RWPE2 (cell line): ENCODE measurements around the gene PPP1R16B.

Experiments
- ATAC-seq: fragments of 200-7000 bp; cut with Tn5 transposase; 3 replicates; pipeline ENCODE4 v1.9.1; 2021; ENCODE audit warnings: low read depth
- DNase-seq: peaks from one replicate; pipeline ENCODE4 v3.0.0-alpha.2; 2020; ENCODE audit warnings: low spot score
- H3K27ac ChIP-seq: fragments of 450-650 bp; 2 replicates; pipeline ENCODE4 v1.5.1; 2017; ENCODE audit warnings: mild to moderate bottlenecking; ENCODE audit not compliant: poor library complexity, severe bottlenecking
- H3K27me3 ChIP-seq: fragments of 250-450 bp; sonication (Bioruptor Pico); 2 replicates; pipeline ENCODE4 v1.5.1; 2021; ENCODE audit warnings: mild to moderate bottlenecking, moderate library complexity; ENCODE audit not compliant: insufficient read depth, poor library complexity, severe bottlenecking
- H3K36me3 ChIP-seq: fragments of 250-450 bp; sonication (Bioruptor Pico); 2 replicates; pipeline ENCODE4 v1.5.1; 2020; ENCODE audit warnings: low read depth, mild to moderate bottlenecking, moderate library complexity
- H3K4me1 ChIP-seq: fragments of 250-450 bp; sonication (Bioruptor Pico); 2 replicates; pipeline ENCODE4 v1.5.1; 2021; ENCODE audit warnings: mild to moderate bottlenecking, moderate library complexity; ENCODE audit not compliant: insufficient read depth, poor library complexity, severe bottlenecking
- H3K4me3 ChIP-seq: fragments of 250-450 bp; sonication (Bioruptor Pico); 2 replicates; pipeline ENCODE4 v1.5.1; 2021; ENCODE audit warnings: mild to moderate bottlenecking, moderate library complexity; ENCODE audit not compliant: severe bottlenecking
- H3K9me3 ChIP-seq: fragments of 250-450 bp; sonication (Bioruptor Pico); 2 replicates; pipeline ENCODE4 v1.5.1; 2021; ENCODE audit warnings: mild to moderate bottlenecking, moderate library complexity; ENCODE audit not compliant: severe bottlenecking
- CTCF ChIP-seq: fragments of 450-650 bp; IDR thresholded peaks from one replicate; pipeline ENCODE4 v1.5.1; 2017; ENCODE audit warnings: mild to moderate bottlenecking, moderate library complexity; ENCODE audit not compliant: poor library complexity, severe bottlenecking

Gene PPP1R16B

DNA sequence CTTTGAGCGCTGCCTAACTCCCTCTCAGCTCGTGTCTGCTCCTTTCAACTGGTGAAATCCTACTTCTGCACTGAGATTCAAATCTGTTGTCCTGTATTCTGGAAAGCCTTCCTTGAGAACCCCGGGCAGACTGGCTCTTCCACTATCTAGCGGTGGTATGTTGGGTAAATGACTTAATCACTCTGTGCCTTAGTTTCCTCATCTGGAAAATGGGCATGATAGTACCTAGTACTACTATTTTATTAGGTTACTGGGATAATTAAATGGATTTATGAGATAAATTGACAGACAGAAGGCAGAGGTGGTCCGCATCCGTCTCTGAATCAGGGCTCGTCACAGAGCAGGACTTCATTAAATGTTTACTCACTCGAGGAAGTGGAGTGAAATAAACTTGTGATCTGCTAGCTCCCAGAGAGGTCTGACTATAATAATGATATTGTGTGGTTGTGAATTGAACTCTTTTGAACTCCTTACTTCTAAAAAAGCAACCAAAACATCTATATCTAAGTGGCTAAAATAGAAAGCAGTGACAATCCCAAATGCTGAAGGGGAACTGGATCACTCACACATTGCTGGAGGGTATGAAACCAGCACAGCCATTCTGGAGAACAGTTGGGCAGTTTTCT, 26.6 kb downstream of the PPP1R16B start:
- DNase-seq, result no peak
- no peaks in the 10 kb centered on the region for H3K36me3 ChIP-seq
- peaks cover 5% of the 10 kb centered on the region for H3K4me1 ChIP-seq
- peaks cover 4% of the 10 kb centered on the region for H3K27me3 ChIP-seq
- H3K9me3 ChIP-seq, result no peaks in the 10 kb centered on the region
- ATAC-seq, result no peak
- H3K4me3 ChIP-seq, result no peak overlapping the region
- H3K27ac ChIP-seq, result no peak overlapping the region
- TF ChIP-seq CTCF, result no peak

GRCh38 chr20:38833154-38833856, 27.8 kb downstream of the PPP1R16B start:
- H3K36me3 ChIP-seq, result no peaks in the 10 kb centered on the region
- H3K4me1 ChIP-seq, result no peaks in the 10 kb centered on the region
- no peak overlapping the region for H3K4me3 ChIP-seq
- H3K9me3 ChIP-seq, result no peaks in the 10 kb centered on the region
- peaks cover 4% of the 10 kb centered on the region for H3K27me3 ChIP-seq
- no peak for ATAC-seq
- no peak overlapping the region for H3K27ac ChIP-seq
- DNase-seq, result no peak
- TF ChIP-seq CTCF, result no peak

DNA sequence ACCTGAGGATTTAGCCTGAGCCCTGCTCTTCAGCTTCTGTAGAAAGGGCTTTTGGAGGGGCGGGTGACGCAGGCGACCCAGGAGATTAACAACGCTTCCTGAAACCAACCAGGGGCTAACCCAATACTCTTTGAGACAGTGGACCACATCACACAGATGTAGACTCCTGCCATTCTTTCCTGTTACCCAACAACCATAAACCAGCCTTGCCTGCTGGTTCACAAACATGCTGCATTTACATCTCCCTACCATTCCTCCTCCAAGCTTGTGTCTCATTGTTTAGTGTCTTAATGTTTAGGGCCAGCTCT, 28.3 kb downstream of the PPP1R16B start:
- H3K27me3 ChIP-seq, result peaks cover 4% of the 10 kb centered on the region
- TF ChIP-seq CTCF, result no peak
- H3K4me1 ChIP-seq, result no peaks in the 10 kb centered on the region
- no peak overlapping the region for H3K27ac ChIP-seq
- no peaks in the 10 kb centered on the region for H3K36me3 ChIP-seq
- H3K9me3 ChIP-seq, result no peaks in the 10 kb centered on the region
- ATAC-seq (no peak), DNase-seq (no peak)
- H3K4me3 ChIP-seq, result no peak overlapping the region

DNA sequence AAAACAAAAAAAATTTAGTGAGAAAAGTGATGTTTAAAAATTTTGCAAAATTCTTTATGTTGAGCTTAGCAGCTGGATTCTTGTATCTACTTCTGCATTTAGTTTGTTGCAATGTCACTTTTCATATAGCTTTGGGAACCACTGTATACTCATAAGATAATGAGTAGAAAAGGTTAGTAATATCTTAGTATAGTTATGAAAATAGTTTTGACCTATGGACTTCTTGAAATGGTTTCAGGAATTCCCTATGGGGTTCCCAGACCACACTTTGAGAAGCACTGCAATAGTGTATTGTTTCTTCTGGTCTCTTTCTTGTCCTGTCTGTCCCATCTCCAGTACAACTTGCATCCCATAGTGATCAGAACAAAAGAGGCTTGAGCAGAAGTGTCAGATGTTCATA, 29.4 kb downstream of the PPP1R16B start:
- ATAC-seq (no peak), DNase-seq (no peak)
- TF ChIP-seq CTCF, result no peak
- H3K4me1 ChIP-seq, result no peaks in the 10 kb centered on the region
- H3K36me3 ChIP-seq, result no peaks in the 10 kb centered on the region
- H3K9me3 ChIP-seq, result no peaks in the 10 kb centered on the region
- no peak overlapping the region for H3K27ac ChIP-seq
- no peak overlapping the region for H3K4me3 ChIP-seq
- H3K27me3 ChIP-seq, result peaks cover 4% of the 10 kb centered on the region

- Histone ChIP-seq H3K36me3 (no peaks in the 10 kb centered on the region), H3K4me1 (no peaks in the 10 kb centered on the region), H3K4me3 (no peak overlapping the region), H3K9me3 (no peaks in the 10 kb centered on the region), H3K27ac (no peak overlapping the region), H3K27me3 (peaks cover 4% of the 10 kb centered on the region)
- ATAC-seq (no peak), DNase-seq (no peak)
- no peak for TF ChIP-seq CTCF
These were observed 30.3 kb downstream of the PPP1R16B start for GRCh38 chr20:38835792-38836191.
